Heart right ventricle (tissue), 16 donors: ENCODE results near the gene GBGT1. TPM values are rescaled to one million over a fixed set of nuclear protein-coding genes. Genes with fewer than 3 reads are reported as not detected.
A peak's percentile ranks its signal among the peaks of the same experiment; 100 is the strongest.

Experiments used
- ATAC-seq, 8 donors: fragments of 200-7000 bp; cut with Tn5 transposase; one replicate each; pipeline ENCODE4 v1.9.1; 2020; ENCODE audit warnings: mild to moderate bottlenecking in 8 of 8, moderate library complexity in 8 of 8, moderate number of reproducible peaks in 1 of 8
- DNase-seq, 2 donors: peaks; one replicate each; pipeline ENCODE4 v3.0.0-alpha.2; 2020
- H3K27ac ChIP-seq, 10 donors: fragments of 200-600 bp; sonication (generic) in 2 of 10; one replicate each; pipeline versions ENCODE4 v1.5.0 to v1.8.0; 2020 to 2022; ENCODE audit warnings: mild to moderate bottlenecking in 3 of 10
- H3K27me3 ChIP-seq, 7 donors: fragments of 200-600 bp; one replicate each; pipeline ENCODE4 v1.8.0; 2021 to 2022; ENCODE audit warnings: mild to moderate bottlenecking in 2 of 7
- H3K36me3 ChIP-seq, 9 donors: fragments of 200-600 bp; sonication (generic) in 1 of 9; one replicate each; pipeline versions ENCODE4 v1.5.0 to v1.8.0; 2020 to 2022; ENCODE audit warnings: mild to moderate bottlenecking in 2 of 9
- H3K4me1 ChIP-seq, 9 donors: fragments of 200-600 bp; sonication (generic) in 1 of 9; one replicate each; pipeline versions ENCODE4 v1.5.0 to v1.8.0; 2020 to 2022; ENCODE audit warnings: mild to moderate bottlenecking in 4 of 9
- H3K4me3 ChIP-seq, 10 donors: fragments of 200-600 bp; sonication (generic) in 2 of 10; one replicate each; pipeline versions ENCODE4 v1.5.0 to v1.8.0; 2020 to 2022; ENCODE audit warnings: mild to moderate bottlenecking in 7 of 10, moderate library complexity in 2 of 10
- H3K9me3 ChIP-seq, 11 donors: fragments of 200-600 bp in 10 of 11; sonication (generic) in 2 of 11; one replicate each; pipeline versions ENCODE4 v1.5.0 to v1.8.0; 2013 to 2022; ENCODE audit warnings: mild to moderate bottlenecking in 2 of 11, control low read depth in 1 of 11, moderate library complexity in 1 of 11
- WGBS, 2 donors: extraction: QIAGEN DNeasy Blood & Tissue Kit; methylation state at CpG; one replicate each; pipeline ENCODE4 v1.1.7; 2013; ENCODE audit warnings: inconsistent platforms in 1 of 2; 5-methylcytosine and 5-hydroxymethylcytosine counted together
- intact Hi-C, 10 donors: fragments of 100-400 bp; cut with DNase I; formaldehyde crosslinking; loops; one replicate each; pipeline versions ENCODE4 v1.11.1 to v1.14.2; 2022
- polyA plus RNA-seq, 2 donors: library from polyadenylated mRNA; stranded (reverse); fragments of 200-250 nt; gene quantifications; one replicate each; pipeline ENCODE4 v1.2.3, GENCODE V29; 2013
- total RNA-seq, 10 donors: library from RNA; stranded (reverse); fragmentation: NEBNext Ultra II Directional in 3 of 10; extraction: Animal tissue kit (Norgen Biotek cat#: 25700) in 3 of 10; gene quantifications; one replicate each; pipeline versions ENCODE4 v1.2.1 to v1.2.4, GENCODE V29; 2021 to 2023
- TF ChIP-seq, protein P1 (sequence below), 9 donors: fragments of 200-600 bp; sonication (generic) in 2 of 9; IDR thresholded peaks; one replicate each; pipeline versions ENCODE4 v1.5.0 to v1.8.0; 2021 to 2022; ENCODE audit warnings: antibody characterized with exemption in 9 of 9, mild to moderate bottlenecking in 5 of 9, moderate library complexity in 1 of 9
- donor health status: Arrhythmogenic right ventricular cardiomyopathy.
- donor health status: ischemic (EF 13 %, LVEDD 7.1; RV severe dilation, severe dysfunction).
- donor health status: healthy with polysubstance abuse.
- donor health status: DM: no; HTN: yes; CAD: no.
- donor health status: DM: no; HTN: no; CAD: no.
- donor health status: ischemic (EF 25% LVEDD 6.9; RV normal size, moderate dysfunction).
- donor health status: ischemic (EF 25% LVEDD 5.7; RV mildly dilated, moderate dysfunction).
- donor health status: healthy.
- donor health status: DM: yes; HTN: yes; CAD: no.
- donor health status: Ischemic cardiomyopathy.
- donor health status: ischemic (EF 35%, LVEDD 5.7; RV mildly dilated, moderate dysfunction).
- donor health status: nonischemic (EF 11% LVEDD 7.7; RV severe dilation, severe dysfunction).
- donor health status: DM: yes; HTN: yes; CAD: no.
- donor health status: PGD.
- donor health status: ischemic (EF 29% LVEDD 5.4; RV normal size, mild dysfunction).
- donor health status: nonischemic (EF 23%, LVEDD 6.1; RV moderate dilation, normal function).

The GBGT1 gene
- total and polyA plus RNA-seq, 12 donors, result 2.5 to 14.7 (median 6.6) TPM

DNA sequence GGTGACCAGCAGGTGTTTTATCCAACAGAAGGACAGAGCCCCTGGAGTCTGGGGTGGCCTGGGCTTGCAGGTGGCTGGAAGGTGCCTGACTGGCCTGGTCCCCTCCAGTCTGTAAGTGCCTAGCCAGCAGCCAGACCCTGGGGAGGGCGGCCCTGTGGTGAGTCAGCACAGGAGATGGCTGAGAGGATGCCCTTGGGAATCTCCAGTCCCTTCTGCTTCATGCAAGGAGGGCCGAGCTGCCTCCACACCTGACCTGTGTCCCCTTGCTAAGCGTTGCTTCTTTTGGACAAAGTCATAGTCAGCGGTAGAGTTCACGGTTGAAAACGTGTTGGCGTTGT is 25.1 kb upstream of the GBGT1 start:
- Histone ChIP-seq H3K27me3 (peaks cover 0 to 23% (median 4%) of the 10 kb centered on the region in 7 donors), H3K9me3 (no peaks in the 10 kb centered on the region), H3K4me3 (no peak overlapping the region), H3K36me3 (no peaks in the 10 kb centered on the region), H3K27ac (no peak overlapping the region), H3K4me1 (peaks cover 0 to 17% (median 5%) of the 10 kb centered on the region in 9 donors)
- intact Hi-C loops, result loop anchor here (5.0 to 10.0 kb wide), 8 partner anchors 48 to 298 kb away; partner anchors contain the start of gene ABO (in 3 of the 10)
- 75 to 77% methylated on average over 7 of the region's 7 CpGs for WGBS, 2 donors
- TF ChIP-seq, protein P1, sequence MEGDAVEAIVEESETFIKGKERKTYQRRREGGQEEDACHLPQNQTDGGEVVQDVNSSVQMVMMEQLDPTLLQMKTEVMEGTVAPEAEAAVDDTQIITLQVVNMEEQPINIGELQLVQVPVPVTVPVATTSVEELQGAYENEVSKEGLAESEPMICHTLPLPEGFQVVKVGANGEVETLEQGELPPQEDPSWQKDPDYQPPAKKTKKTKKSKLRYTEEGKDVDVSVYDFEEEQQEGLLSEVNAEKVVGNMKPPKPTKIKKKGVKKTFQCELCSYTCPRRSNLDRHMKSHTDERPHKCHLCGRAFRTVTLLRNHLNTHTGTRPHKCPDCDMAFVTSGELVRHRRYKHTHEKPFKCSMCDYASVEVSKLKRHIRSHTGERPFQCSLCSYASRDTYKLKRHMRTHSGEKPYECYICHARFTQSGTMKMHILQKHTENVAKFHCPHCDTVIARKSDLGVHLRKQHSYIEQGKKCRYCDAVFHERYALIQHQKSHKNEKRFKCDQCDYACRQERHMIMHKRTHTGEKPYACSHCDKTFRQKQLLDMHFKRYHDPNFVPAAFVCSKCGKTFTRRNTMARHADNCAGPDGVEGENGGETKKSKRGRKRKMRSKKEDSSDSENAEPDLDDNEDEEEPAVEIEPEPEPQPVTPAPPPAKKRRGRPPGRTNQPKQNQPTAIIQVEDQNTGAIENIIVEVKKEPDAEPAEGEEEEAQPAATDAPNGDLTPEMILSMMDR (IDR thresholded peaks at IDR 0.05), result no peak
- ATAC-seq (no peak), DNase-seq (no peak)

DNA sequence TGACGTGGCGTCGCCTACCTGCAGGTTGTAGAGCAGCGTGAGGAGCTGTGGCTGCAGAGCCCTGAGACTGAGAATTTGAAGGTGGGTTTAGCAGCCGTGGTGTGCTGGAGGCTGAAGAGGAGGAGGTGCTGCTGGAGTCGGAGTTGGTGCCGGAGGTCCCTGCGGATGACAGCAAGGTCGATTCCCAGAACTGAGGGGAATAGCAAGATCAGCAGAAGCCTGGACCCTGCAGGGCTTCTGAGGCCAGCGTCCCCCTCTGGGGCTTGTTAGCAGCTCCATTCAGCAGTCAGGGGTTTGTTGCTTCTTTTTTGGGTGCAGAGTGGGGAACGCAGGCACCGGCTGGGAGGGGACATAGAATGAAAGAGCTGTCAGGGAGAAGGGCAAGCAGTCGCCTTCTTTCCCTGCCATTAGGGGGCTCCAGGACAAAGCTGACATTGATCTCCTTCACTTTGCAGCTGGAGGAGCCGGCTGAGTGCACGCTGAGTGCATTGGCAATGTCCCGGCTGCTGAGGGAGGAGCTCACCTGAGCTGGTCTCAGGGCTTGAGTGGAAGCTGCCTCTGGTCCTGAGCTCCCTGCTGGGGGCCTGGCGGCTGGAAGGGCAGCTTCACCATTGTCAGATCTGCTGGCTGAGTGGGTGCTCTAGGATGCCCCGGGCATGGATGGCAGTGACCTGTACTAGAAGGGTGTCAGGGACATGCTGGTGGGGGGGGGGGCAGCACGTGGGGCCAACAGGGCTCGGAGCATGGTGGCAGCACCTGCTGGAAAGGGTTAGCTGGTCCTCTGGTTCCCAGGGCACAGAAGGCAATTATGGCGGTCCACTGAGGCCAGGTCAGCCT is 24.5 kb upstream of the GBGT1 start:
- TF ChIP-seq, protein P1 (IDR thresholded peaks at IDR 0.05), result peak in 7 of 9 donors; percentile 15 to 47 (median 27)
- Histone ChIP-seq H3K4me1 (peaks cover 0 to 17% (median 5%) of the 10 kb centered on the region in 9 donors), H3K9me3 (no peaks in the 10 kb centered on the region), H3K27ac (no peak overlapping the region), H3K27me3 (peaks cover 0 to 23% (median 7%) of the 10 kb centered on the region in 7 donors), H3K36me3 (no peaks in the 10 kb centered on the region), H3K4me3 (no peak overlapping the region)
- DNase-seq (no peak), ATAC-seq (peak in 3 of 8 donors; percentile 25 to 50 (median 47))
- intact Hi-C loops, result loop anchor here (5.0 to 10.0 kb wide), 8 partner anchors 49 to 299 kb away; partner anchors contain the start of gene ABO (in 3 of the 10)
- WGBS, 2 donors, result 47 to 52% methylated on average over 21 of the region's 21 CpGs

DNA sequence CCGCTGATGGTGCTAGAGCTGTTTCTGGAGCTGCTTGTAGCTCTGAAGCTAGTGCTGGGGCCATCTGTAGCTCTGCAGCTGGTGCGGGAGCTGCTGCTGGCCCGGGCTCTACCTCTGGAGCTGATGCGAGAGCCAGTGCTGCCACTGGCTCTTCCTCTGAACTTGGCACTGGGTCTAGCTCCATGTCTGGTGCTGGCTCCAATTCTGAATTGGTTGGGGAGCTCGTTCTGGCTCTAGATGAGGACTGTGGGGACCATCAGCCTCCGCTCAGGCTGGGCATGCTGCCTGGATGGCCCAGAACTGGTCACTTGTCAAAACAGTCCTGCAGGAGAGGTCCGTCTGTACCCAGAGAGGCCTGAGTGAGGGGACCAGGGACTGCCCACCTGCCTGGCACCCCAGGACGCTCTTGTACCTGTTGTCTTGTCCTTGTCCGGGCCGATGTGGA is 23.9 kb upstream of the GBGT1 start:
- TF ChIP-seq, protein P1 (IDR thresholded peaks at IDR 0.05), result no peak
- intact Hi-C loops, result loop anchor here (2.0 to 10.0 kb wide), 10 partner anchors 50 to 300 kb away; partner anchors contain the start of genes ABO (in 3 of the 10) and SLC2A6 (in 1 of the 10)
- 85 to 87% methylated on average over 10 of the region's 10 CpGs for WGBS, 2 donors
- ATAC-seq (peak in 1 of 8 donors; percentile 23), DNase-seq (no peak)
- H3K4me3 ChIP-seq, result no peak overlapping the region
- no peak overlapping the region for H3K27ac ChIP-seq
- peaks cover 0 to 25% (median 8%) of the 10 kb centered on the region in 7 donors for H3K27me3 ChIP-seq
- H3K36me3 ChIP-seq, result no peaks in the 10 kb centered on the region
- H3K9me3 ChIP-seq, result no peaks in the 10 kb centered on the region
- H3K4me1 ChIP-seq, result peaks cover 0 to 17% (median 5%) of the 10 kb centered on the region in 9 donors

DNA sequence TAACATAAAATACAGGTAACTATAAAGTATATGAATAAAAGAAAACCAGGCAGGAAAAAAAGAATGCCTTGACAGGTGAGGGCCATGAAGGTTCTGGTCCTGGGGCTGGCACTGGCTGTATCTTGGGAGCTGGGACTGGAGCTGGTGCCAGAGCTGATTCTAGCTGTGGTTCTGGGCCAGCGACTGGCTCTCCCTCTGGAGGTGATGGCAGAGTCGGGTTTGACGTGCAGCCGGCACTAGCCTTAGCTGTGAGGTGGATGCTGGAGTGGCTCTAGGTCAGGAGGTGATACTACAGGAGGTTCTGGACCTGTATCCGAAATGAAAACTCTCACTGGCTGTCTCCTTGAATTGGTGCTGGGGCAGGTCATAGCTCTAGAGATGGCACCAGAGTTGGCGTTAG is 23.0 kb upstream of the GBGT1 start:
- TF ChIP-seq, protein P1 (IDR thresholded peaks at IDR 0.05), result no peak
- ATAC-seq (no peak), DNase-seq (no peak)
- H3K4me3 ChIP-seq, result no peak overlapping the region
- H3K27me3 ChIP-seq, result peaks cover 0 to 28% (median 11%) of the 10 kb centered on the region in 7 donors
- H3K4me1 ChIP-seq, result peaks cover 0 to 17% (median 5%) of the 10 kb centered on the region in 9 donors
- no peaks in the 10 kb centered on the region for H3K9me3 ChIP-seq
- 85 to 92% methylated on average over 6 of the region's 6 CpGs for WGBS, 2 donors
- no peaks in the 10 kb centered on the region for H3K36me3 ChIP-seq
- no peak overlapping the region for H3K27ac ChIP-seq
- intact Hi-C loops, result loop anchor here (1.0 to 10.0 kb wide), 11 partner anchors 51 to 301 kb away; partner anchors contain the start of genes ABO (in 4 of the 10) and SLC2A6 (in 1 of the 10)
